OCI-LY3 (cell line): Measurements from ENCODE around the gene IQCH.

ENCODE experiments used
- CTCF ChIP-seq: fragments of 200-600, 300-600 bp; sonication (generic); IDR thresholded peaks from 2 replicates; pipeline ENCODE4 v1.5.1; 2014; ENCODE audit warnings: antibody characterized with exemption, low read length, low read depth
- EZH2phosphoT487 ChIP-seq: fragments of 200-600 bp; shearing (Covaris generic); IDR thresholded peaks from 2 replicates; pipeline ENCODE4 v1.6.1; 2018; ENCODE audit warnings: antibody characterized with exemption, mixed run types, low read depth

GRCh38 chr15:67305506-67305905 is 50.9 kb downstream of the IQCH start:
- TF ChIP-seq CTCF, result no peak
- no peak for TF ChIP-seq EZH2phosphoT487
